GM19238 (cell line): ENCODE results near the gene CSTPP1.
"Not testable (repeated sequence)": the region's sequence is repeated elsewhere in the genome, so short reads cannot be mapped to it uniquely, and the experiment has no call there.

ENCODE experiments used
- DNase-seq: peaks from one replicate; pipeline ENCODE4 v3.0.0; 2011; ENCODE audit warnings: low spot score; ENCODE audit not compliant: insufficient read length

The CSTPP1 gene

DNA sequence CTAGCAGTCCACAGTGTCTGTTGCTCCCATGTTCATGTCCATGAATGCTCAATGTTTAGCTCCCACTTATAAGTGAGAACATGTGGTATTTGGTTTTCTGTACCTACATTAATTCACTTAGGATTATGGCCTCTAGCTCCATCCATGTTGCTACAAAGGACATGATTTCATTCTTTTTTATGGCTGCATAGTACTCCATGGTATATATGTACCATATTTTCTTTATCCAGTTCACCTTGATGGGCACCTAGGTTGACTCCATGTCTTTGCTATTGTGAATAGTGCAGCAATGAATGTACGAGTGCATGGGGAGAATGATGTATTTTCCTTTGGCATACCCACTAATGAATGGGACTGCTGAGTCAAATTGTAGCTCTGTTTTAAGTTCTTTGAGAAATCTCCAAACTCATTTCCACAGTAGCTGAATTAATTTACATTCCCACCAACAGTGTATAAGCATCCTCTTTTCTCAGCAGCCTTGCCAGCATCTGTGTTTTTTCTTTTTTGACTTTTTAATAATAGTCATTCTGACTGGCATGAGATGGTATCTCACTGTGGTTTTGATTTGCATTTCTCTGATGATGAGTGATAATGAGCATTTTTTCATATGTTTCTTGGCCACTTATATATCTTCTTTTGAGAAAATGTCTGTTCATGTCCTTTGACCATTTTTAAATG, 53.4 kb downstream of the CSTPP1 start:
- not testable (repeated sequence) for DNase-seq

DNA sequence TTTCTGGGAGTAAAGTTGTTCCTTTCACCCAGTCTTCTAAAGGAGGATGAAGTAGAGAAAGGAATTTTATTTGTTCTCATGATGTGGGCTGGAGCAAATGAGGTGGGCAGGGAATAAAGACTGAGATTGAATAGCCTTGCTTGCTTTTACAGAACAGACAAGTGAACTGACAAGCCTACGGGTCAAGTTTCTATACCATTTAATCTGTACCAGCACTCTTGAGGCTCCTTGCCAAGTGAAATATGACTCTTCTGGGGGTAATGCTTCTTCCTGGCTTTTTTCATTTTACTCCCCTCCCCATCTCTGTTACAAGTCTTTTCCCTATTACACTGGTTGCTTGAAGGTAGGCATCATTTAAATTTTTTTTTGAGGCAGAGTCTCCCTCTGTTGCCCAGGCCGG, 54.8 kb downstream of the CSTPP1 start:
- no peak for DNase-seq

DNA sequence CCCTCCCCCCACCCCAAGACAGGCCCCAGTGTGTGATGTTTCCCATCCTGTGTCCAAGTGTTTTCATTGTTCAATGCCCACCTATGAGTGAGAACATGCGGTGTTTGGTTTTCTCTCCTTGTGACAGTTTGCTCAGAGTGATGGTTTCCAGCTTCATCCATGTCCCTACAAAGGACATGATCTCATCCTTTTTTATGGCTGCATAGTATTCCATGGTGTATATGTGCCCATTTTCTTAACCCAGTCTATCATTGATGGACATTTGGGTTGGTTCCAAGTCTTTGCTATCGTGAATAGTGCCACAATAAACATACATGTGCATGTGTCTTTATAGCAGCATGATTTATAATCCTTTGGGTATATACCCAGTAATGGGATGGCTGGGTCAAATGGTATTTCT, 55.8 kb downstream of the CSTPP1 start:
- DNase-seq, result not testable (repeated sequence)

DNA sequence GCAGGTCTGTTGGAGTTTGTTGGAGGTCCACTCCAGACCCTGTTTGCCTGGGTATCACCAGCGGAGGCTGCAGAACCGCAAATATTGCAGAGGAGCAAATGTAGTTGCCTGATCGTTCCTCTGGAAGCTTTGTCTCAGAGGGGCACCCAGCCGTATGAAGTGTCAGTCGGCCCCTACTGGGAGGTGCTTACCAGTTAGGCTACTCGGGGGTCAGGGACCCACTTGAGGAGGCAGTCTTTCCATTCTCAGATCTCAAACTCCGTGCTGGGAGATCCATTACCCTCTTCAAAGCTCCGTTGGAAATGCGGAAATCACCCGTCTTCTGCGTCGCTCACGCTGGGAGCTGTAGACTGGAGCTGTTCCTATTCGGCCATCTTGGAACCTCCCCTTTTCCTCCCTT, 61.2 kb downstream of the CSTPP1 start:
- DNase-seq, result not testable (repeated sequence)

DNA sequence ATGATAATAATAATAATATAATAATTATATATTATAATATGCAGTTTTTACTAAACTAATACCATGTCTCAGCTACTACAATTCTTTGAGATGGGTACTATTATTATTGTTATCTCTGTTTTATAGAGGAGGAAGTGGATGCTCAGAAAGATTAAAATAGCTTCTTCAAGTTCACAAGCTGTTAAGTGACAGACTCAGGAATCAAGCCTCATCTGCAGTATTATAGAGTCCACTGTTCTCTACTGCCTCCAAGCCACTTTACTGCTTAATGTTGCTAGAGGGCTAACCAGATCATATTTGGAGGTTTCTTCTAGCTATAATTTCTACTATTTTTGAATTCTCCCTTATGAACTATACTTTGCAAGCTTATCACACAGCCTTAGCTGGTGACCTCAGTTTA, 62.7 kb downstream of the CSTPP1 start:
- no peak for DNase-seq

DNA sequence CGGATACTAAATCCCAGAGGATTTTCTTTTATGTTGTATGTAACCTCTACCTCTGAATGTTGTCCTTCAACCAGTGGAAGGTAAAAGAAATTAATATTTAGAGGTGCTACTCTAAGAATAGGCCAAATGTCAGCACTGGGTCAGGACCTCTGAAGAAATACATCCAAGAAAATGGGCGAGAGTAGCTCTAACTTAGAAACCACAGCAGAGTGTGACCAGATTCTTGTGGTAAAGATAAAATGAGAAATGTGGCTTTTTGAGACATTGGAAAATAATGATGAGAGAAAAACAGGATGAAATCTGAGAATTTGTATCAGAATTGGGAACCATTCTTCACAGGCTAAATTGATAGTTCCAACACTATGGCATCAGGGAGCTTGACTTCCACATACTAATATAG, 63.5 kb downstream of the CSTPP1 start:
- DNase-seq, result no peak

DNA sequence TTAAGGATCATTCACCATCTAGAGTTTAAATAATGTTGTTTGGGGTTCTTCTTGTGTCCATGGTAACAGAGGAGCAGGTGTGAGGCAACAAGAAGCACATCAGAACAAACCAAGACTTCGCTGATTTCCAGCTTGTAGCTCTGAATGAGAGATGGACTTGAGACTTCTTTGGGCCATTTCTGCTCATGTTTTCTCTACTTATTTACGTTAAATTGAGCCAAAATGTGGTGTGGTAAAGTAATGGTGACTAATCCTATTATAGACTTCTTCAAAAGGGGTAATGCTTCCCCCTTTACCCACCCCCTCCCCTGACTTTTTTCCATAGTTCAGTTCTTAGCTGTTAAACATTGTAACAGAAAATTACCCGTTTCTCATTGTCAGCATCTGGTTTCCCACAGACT, 65.2 kb downstream of the CSTPP1 start:
- no peak for DNase-seq

DNA sequence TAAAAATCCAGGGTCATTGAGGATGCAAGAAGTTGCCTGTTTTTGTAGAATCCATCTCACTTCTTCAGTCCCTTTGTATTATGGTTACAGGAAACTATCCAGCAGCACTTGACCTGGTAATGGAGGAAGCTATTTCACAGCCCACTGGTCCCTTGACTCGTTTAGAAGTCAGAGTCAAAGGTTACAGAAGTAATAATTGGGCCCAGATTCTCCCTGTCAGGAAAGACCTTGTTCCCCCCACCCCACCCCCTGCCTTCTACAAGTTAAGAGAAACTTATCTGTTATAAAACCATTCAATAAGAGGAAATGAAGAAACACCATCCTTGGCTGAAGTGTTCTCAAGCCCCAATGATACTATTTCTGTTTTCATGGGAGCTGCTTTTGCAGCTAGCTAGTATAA, 65.8 kb downstream of the CSTPP1 start:
- DNase-seq, result no peak

DNA sequence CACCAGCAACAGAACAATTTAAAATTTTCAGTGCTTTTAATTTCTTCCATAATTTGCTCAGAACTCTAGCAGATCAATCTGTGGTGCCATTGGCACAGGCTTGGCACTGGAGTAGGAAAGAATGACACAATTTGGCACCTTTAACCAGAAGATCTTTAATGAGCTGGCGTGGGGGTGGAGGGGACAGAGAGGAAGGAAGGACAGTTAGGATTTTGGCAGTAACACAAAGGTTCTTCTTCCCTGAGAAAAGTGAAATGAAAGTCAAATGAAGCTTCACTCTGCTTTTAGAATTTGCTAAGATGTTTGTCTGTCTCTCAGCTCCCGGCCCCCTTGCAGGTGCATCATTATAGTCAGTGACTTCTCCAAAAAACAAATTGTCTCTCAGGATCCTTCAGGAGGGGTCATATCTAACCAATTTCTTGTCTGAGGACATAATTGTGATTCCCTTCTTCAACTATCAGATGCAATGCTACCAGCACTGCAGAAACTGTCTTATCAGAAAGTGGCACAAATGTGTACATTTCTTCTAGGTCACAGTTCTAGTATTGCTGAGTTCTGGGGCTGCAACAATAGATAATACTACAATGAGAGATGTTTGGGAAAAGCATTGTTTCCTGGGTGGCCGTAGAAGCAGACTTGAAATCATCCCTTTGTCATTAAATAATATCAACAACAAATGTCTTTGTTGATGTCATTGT, 66.8 kb downstream of the CSTPP1 start:
- no peak for DNase-seq

DNA sequence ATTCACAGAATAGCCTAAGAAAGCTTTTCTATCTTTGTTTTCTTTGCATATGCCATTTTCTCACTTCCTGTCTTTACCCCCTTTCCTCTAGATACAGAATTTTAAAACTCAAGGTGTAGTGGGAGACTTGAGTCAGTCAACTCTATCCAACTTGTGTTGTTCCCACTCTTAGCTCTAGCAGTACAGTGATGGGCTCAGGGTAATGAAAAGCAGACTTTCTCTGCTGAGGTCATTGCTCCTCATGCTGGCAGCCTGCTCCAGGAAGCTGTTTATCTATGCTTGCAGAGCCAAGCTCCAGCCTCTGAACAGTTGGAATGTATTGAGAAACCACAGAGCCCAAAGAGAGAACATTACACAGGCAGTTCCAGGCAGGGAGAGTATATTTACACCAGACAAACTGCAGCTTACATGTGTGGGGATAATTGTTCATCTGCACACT, 68.1 kb downstream of the CSTPP1 start:
- DNase-seq, result no peak

DNA sequence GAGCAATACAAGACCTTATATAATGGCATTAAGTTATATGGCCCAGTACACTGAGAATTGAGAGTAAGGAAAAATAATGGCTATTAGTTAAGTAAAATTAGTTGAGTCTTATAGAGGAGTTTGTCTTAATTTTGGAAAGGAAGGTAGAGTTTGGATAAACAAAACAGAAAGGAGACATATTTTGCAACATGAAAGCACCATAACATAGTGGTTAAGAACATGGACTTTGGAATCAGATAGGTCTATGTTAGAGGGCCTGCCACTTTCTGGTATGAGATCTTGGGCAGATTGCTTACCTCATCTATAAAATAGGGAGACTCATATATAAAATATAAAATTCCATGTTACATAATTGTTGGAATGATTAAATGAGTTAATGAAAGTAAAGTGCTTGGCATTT, 68.9 kb downstream of the CSTPP1 start:
- DNase-seq, result no peak

DNA sequence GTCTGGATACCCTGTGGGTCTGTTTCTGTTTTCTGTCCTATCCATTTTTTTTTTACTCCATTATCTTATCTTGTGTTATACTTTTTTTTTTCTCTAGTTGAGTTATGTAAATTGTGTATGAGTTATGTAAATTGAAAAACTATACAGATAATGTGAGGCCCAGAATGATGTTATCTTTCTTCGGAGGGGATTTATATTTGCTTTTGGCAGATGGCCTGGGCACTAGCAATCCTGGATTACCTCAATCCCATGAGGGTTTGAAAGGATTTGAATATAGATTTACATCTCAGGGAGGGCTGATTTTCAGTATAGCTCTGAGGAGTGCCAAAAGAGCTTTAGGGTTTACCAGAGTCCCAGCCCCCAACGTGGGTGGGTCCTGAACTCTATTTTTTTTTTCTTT, 71.0 kb downstream of the CSTPP1 start:
- no peak for DNase-seq

DNA sequence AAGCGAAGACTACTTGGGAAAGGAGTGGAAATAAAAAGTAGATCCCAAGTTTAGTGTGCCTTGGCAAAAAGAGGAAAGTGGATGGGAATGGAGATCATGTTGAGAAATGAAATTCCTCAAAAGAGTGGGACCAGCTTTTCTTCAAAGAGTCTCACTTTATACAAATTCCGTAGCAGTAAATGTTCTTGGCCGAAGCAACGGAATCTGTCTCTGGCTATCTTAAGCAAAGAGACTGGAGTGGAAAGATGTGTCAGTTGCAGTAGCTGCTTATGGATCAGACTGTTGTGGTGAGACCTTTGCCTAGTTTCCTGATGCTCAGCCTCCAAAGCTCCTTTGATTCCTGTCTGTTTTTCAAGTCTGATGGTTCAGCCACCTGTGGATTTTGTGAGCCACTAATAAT, 73.6 kb downstream of the CSTPP1 start:
- no peak for DNase-seq

DNA sequence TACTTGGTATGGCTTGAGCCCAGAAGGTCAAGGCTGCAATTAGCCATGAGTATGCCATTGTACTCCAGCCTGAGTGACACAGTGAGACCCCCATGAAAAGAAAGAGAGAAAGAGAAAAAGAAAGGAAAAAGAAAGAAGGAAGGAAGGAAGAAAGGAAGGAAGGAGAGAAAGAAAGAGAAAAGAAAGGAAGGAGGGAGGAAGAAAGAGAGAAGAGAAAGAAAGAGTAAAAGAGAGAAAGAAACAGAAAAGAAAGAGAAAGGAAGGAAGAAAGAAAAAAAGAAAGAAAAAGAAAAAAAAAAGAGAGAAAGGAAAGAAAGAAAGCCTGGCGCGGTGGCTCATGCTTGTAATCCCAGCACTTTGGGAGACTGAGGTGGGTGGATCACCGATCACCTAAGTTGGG, 77.5 kb downstream of the CSTPP1 start:
- no peak for DNase-seq

DNA sequence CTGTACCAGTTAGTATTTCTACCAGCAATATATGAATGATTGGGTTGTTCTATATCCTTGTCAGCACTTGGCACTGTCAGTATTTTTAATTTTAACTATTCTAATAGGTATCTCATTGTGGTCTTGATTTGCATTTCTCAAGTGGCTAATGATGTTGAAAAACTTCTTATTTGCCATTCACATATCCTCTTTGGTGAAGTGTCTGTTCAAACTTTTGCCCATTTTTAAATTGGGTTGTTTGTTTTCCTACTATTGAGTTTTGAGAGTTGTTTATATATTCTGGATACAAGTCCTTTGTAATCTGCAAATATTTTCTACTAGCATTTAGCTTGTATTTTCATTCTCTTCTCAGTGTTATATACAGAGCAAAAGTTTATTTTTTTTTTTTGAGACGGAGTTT, 82.1 kb downstream of the CSTPP1 start:
- no peak for DNase-seq

DNA sequence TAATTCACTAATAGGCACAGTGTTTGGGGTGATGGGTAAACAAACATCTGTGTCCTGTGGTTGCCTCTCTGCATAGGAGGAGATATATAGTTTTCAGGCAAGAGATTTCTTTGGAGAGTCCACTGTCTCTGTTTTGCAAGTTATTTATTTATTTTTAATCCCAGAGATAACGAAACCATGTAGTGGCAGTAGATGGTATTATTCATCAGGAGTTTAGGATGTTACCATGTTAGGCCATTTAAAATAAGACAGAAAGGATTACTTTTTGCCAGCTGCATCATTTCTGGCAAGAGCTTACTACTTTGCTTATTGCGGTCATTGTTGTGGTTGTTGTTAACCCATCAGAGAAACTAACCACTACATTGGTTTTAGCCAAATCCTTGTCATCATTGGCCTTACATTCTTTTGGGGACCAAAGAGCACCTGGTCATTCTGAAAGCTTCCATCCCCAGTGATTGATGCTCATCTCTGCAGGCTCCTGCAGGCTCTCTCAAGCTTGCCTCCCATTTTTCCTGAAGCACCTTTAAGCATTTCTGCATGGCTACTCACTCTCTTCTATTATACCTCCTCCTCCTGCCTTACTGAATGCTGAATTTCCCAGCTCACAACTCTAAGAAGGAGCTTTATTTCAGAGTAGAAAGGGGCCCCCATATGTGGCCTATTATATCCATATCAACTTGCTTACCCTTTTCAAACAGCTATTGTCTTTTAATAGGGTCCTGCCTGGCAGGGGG, 84.4 kb downstream of the CSTPP1 start:
- DNase-seq, result no peak

DNA sequence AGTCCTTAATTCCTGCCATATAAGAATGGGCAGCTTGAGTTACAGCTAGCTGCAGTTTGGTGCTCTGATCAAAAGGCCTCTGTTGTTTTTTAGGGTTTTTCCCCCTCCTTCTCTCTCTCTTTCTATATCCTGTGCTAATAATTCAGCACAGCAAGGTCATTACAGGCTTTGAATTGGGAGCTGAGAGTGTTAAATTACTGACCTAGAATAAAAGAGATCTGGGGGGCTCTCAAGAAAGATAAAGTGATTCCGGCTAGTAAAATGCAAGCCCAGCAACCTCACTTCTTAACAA, 84.9 kb downstream of the CSTPP1 start:
- DNase-seq, result no peak

DNA sequence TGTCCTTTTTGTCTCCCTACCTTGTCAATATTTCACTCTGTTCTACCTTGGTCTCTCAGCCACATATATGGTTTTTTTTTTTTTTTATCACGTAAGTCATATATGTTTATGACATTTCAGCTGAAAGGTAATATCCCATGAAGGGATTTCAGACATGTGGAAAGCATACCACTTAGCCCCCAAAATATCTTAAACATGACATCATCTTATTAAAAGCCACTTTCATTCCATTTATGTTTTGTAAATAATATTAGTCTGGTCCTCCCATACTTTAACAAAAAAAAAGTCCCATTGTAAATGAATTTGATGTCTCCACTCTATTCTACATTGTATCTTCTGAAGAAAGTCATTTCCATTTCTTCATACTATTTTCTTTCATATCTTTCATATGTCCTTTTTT, 85.4 kb downstream of the CSTPP1 start:
- no peak for DNase-seq

DNA sequence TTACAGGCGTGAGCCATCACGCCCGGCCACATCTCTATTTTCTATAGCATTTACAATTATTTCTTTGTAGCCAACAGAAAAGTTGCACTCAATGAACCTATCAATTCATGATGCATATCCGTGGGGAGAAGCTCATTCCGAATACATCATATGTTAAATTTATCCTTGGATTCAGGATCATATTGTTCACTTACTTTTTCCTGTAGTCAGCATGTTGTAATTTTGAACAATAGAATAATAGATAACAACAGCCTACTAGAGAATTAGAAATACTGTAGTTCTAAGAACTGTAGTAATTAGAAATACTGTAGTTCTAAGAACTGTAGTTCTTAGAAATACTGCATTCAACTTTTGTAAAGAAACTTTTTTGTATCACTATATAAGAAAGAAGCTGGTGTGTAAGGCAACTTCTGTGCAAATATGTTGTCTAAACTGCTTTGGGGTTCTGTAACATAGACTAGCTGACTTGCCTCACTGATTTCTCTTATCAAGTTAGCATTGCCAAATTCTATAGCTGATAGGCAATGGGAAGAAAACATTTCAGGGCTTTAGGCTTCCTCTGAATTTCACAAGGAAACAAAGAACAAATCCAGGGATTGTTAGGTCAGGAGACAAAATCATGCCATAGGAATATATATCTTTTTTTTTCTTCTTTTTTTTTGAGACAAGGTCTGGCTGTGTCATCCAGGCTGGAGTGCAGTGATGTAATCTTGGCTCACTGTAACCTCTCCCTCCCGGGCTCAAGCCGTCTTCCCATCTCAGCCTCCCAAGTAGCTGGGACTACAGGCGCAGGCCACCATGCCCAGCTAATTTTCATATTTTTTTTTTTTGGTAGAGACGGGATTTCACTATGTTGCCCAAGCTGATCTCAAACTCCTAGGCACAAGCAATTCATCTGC, 91.9 kb downstream of the CSTPP1 start:
- no peak for DNase-seq

DNA sequence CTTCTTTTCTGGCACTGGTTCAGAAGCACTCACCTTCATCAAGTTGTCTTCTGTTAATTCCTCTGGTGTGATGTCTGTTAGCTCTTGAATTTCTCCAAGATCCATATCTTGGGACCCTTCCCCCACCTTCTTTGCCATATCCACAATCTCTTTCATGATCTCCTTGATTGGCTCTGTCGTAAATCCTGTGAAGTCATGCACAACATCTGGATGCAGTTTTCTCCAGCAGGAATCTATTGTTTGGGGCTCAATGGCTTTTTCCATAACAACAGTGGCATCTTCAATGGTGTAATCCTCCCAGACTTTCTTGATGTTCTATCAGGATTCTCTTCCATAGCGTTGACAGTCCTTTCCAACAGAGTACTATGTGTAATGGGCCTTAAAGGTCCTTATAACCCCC, 96.9 kb downstream of the CSTPP1 start:
- DNase-seq, result no peak

DNA sequence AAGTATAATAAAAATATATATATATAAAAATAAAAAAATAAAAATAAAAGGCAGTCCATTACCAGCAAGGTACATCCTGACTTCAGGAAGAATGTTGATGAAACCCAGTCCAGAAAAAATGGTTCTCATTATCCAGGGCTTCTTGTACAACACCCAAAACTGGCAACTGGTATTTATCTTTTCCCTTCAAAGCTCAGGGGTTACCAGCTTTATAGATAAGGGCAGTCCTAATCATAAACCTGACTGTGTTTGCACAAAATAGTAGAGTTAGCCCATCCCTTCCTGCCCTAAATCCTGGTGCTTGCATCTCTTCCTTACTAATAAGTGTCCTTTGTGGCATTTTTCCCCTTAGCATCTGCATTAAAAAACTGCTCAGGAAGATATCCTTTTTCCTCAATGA, 97.5 kb downstream of the CSTPP1 start:
- no peak for DNase-seq

DNA sequence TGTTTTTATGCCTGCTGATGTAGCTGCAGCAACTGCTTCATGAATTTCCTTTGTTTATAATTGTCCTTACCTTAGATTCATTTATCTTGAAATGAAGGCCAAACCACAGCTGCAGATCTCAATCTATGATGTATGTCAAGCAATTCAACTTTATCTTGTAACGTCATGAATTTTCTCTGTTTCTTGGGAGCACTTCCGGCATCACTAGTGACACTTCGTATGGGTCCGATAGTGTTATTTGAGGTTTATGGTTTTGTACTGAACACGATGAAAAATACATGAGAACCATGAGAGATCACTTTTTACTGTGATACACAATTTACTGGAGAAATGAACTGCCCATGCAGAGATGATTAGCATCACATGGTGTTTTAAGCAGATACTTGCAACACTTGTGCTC, 98.5 kb downstream of the CSTPP1 start:
- no peak for DNase-seq
